Liver (tissue), 9 donors: ENCODE measurements around the gene WDR20. TPM values are rescaled to one million over a fixed set of nuclear protein-coding genes. Genes with fewer than 3 reads are reported as not detected.
"Not testable (repeated sequence)": the region's sequence is repeated elsewhere in the genome, so short reads cannot be mapped to it uniquely, and the experiment has no call there.

ENCODE experiments used
- DNase-seq: peaks from one replicate; pipeline ENCODE4 v3.0.0-alpha.2; 2017; ENCODE audit warnings: low spot score
- H3K27ac ChIP-seq, 2 donors: one replicate each; pipeline ENCODE4 v1.7.0; 2013; ENCODE audit warnings: inconsistent platforms in 2 of 2, low read length in 2 of 2, control low read depth in 1 of 2, low read depth in 1 of 2, mild to moderate bottlenecking in 1 of 2
- H3K27me3 ChIP-seq, 4 donors: one replicate each; pipeline versions ENCODE4 v1.6.1 to v1.7.0; 2013; ENCODE audit warnings: low read length in 3 of 4, inconsistent platforms in 1 of 4, mild to moderate bottlenecking in 1 of 4, moderate library complexity in 1 of 4; ENCODE audit not compliant: control insufficient read depth in 4 of 4, insufficient read depth in 4 of 4
- H3K36me3 ChIP-seq, 4 donors: one replicate each; pipeline versions ENCODE4 v1.6.1 to v1.7.0; 2013; ENCODE audit warnings: low read length in 3 of 4, mild to moderate bottlenecking in 3 of 4, low read depth in 1 of 4, moderate library complexity in 1 of 4; ENCODE audit not compliant: control insufficient read depth in 4 of 4, insufficient read depth in 3 of 4
- H3K4me1 ChIP-seq, 4 donors: one replicate each; pipeline versions ENCODE4 v1.6.1 to v1.7.0; 2013; ENCODE audit warnings: low read length in 3 of 4, mild to moderate bottlenecking in 3 of 4, moderate library complexity in 1 of 4; ENCODE audit not compliant: control insufficient read depth in 4 of 4, insufficient read depth in 4 of 4
- H3K4me3 ChIP-seq, 3 donors: one replicate each; pipeline versions ENCODE4 v1.6.1 to v1.7.0; 2013; ENCODE audit warnings: low read length in 3 of 3, control low read depth in 1 of 3, low read depth in 1 of 3, mild to moderate bottlenecking in 1 of 3
- H3K9ac ChIP-seq, 2 donors: one replicate each; pipeline ENCODE4 v1.7.0; 2013; ENCODE audit warnings: low read length in 2 of 2, mild to moderate bottlenecking in 2 of 2, moderate library complexity in 2 of 2, control low read depth in 1 of 2, low read depth in 1 of 2
- H3K9me3 ChIP-seq, 4 donors: one replicate each; pipeline versions ENCODE4 v1.6.1 to v1.7.0; 2013; ENCODE audit warnings: low read length in 3 of 4; ENCODE audit not compliant: control insufficient read depth in 4 of 4
- CTCF ChIP-seq: fragments of 150-350 bp; IDR thresholded peaks from 2 replicates; pipeline ENCODE4 v1.5.1; 2017; ENCODE audit warnings: improper control_type of control experiment, low read depth, low read length; ENCODE audit not compliant: missing input control
- EGR1 ChIP-seq, 2 donors: IDR thresholded peaks; 2 replicates each; pipeline ENCODE4 v1.6.1; 2016 to 2018; ENCODE audit warnings: antibody characterized with exemption in 2 of 2, low read depth in 2 of 2
- FOXA1 ChIP-seq: IDR thresholded peaks from 2 replicates; pipeline ENCODE4 v1.6.1; 2016; ENCODE audit warnings: antibody characterized with exemption
- FOXA2 ChIP-seq: IDR thresholded peaks from 2 replicates; pipeline ENCODE4 v1.6.1; 2016; ENCODE audit warnings: antibody characterized with exemption
- GABPA ChIP-seq, 2 donors: IDR thresholded peaks in 1 of 2; conservative IDR thresholded peaks in 1 of 2; 2 replicates each; pipeline ENCODE4 v1.6.1; 2016; ENCODE audit warnings: antibody characterized with exemption in 2 of 2, mild to moderate bottlenecking in 1 of 2, moderate library complexity in 1 of 2
- HNF4A ChIP-seq, 2 donors: conservative IDR thresholded peaks; 2 replicates each; pipeline ENCODE4 v1.6.1; 2016; ENCODE audit warnings: antibody characterized with exemption in 2 of 2, mild to moderate bottlenecking in 2 of 2
- RAD21 ChIP-seq, 2 donors: IDR thresholded peaks; 2 replicates each; pipeline ENCODE4 v1.6.1; 2016; ENCODE audit warnings: antibody characterized with exemption in 2 of 2, mild to moderate bottlenecking in 2 of 2
- SP1 ChIP-seq: IDR thresholded peaks from 2 replicates; pipeline ENCODE4 v1.6.1; 2018; ENCODE audit warnings: antibody characterized with exemption, mild to moderate bottlenecking
- WGBS: extraction: QIAGEN DNeasy Blood & Tissue Kit; methylation state at CpG from one replicate; pipeline ENCODE4 v1.1.7; 2013; 5-methylcytosine and 5-hydroxymethylcytosine counted together
- polyA plus RNA-seq, 2 donors: library from polyadenylated mRNA; stranded (reverse) in 1 of 2; unstranded in 1 of 2; fragments of 200-250 nt in 1 of 2; fragments of >200 nt in 1 of 2; fragmentation: Nextera tagmentation in 1 of 2; extraction: Ambion mirVana in 1 of 2; gene quantifications; one replicate each; pipeline versions ENCODE4 v1.2.1 to v1.2.3, GENCODE V29; 2013 to 2015
- total RNA-seq, 2 donors: library from RNA; depleted of rRNA; stranded (reverse); fragments of >200 nt; gene quantifications; one replicate each; pipeline ENCODE4 v1.2.3, GENCODE V29; 2014
- TF ChIP-seq, protein P1 (sequence below): IDR thresholded peaks from 2 replicates; pipeline ENCODE4 v1.6.1; 2016; ENCODE audit warnings: antibody characterized with exemption, mild to moderate bottlenecking
- donor health status: healthy.
- donor health status: healthy.
- donor health status: healthy.
- donor health status: healthy.
- donor health status: healthy.

Gene WDR20
- total and polyA plus RNA-seq, 4 donors, result 6.5 to 18.5 (median 11.0) TPM

DNA sequence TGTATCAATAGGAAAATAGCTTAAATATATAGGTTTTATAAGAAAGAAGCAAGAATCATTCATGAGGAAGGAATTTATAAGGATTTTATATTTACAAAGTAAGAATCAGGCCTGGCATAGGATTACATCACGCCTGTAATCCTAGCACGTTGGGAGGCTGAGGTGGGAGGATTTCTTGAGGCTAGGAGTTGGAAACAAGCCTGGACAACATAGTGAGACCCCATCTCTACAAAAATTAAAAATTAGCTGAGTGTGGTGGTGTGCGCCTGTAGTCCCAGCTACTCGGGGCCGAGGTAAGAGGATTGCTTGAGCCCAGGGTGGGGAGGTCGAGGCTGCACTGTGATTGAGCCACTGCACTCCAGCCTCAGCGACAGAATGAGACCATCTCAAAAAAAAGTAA, 10.4 kb downstream of the WDR20 start:
- no peak for DNase-seq
- TF ChIP-seq CTCF (no peak), SP1 (no peak), RAD21 (IDR thresholded peaks at IDR 0.05) (no peak), FOXA1 (no peak), GABPA (IDR thresholded peaks at IDR 0.05 in 1 of 2, conservative IDR thresholded peaks at IDR 0.05 in 1 of 2) (no peak), HNF4A (conservative IDR thresholded peaks at IDR 0.05) (no peak), FOXA2 (no peak), EGR1 (IDR thresholded peaks at IDR 0.05; ENCODE audit: low read depth in 2 of 2) (no peak)
- TF ChIP-seq, protein P1, sequence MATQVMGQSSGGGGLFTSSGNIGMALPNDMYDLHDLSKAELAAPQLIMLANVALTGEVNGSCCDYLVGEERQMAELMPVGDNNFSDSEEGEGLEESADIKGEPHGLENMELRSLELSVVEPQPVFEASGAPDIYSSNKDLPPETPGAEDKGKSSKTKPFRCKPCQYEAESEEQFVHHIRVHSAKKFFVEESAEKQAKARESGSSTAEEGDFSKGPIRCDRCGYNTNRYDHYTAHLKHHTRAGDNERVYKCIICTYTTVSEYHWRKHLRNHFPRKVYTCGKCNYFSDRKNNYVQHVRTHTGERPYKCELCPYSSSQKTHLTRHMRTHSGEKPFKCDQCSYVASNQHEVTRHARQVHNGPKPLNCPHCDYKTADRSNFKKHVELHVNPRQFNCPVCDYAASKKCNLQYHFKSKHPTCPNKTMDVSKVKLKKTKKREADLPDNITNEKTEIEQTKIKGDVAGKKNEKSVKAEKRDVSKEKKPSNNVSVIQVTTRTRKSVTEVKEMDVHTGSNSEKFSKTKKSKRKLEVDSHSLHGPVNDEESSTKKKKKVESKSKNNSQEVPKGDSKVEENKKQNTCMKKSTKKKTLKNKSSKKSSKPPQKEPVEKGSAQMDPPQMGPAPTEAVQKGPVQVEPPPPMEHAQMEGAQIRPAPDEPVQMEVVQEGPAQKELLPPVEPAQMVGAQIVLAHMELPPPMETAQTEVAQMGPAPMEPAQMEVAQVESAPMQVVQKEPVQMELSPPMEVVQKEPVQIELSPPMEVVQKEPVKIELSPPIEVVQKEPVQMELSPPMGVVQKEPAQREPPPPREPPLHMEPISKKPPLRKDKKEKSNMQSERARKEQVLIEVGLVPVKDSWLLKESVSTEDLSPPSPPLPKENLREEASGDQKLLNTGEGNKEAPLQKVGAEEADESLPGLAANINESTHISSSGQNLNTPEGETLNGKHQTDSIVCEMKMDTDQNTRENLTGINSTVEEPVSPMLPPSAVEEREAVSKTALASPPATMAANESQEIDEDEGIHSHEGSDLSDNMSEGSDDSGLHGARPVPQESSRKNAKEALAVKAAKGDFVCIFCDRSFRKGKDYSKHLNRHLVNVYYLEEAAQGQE, result no peak
- H3K4me1 ChIP-seq, result peaks cover 4 to 9% (median 8%) of the 10 kb centered on the region in 4 donors
- H3K9me3 ChIP-seq, result no peaks in the 10 kb centered on the region
- 95% methylated on average over 7 of the region's 7 CpGs for WGBS
- no peak overlapping the region for H3K4me3 ChIP-seq
- peaks cover 0 to 9% (median 2%) of the 10 kb centered on the region in 4 donors for H3K36me3 ChIP-seq
- H3K27ac ChIP-seq, result no peak overlapping the region
- H3K27me3 ChIP-seq, result no peaks in the 10 kb centered on the region
- no peak overlapping the region for H3K9ac ChIP-seq

DNA sequence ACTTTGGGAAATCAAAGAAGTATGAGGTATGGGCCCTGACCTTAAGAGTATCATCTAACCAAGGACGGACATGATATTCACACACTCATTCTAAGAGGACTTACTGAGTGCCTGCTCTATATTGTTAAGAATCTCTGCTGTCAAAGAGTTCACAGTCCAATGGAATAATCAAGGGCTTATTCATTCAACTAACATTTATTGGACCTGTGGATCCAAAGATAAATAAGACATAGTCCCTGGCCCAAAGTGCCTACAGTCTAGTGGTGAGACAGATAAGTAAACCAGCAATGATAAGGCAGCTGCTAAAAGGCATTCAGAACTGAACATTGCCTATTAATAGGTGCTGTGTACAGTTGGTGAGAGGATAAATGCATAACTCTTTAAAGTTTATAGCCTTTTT, 11.0 kb downstream of the WDR20 start:
- Histone ChIP-seq H3K27me3 (no peaks in the 10 kb centered on the region), H3K4me1 (peaks cover 4 to 11% (median 9%) of the 10 kb centered on the region in 4 donors), H3K4me3 (no peak overlapping the region), H3K27ac (no peak overlapping the region), H3K36me3 (peaks cover 0 to 9% (median 1%) of the 10 kb centered on the region in 4 donors), H3K9me3 (no peaks in the 10 kb centered on the region), H3K9ac (no peak overlapping the region)
- TF ChIP-seq FOXA1 (no peak), HNF4A (conservative IDR thresholded peaks at IDR 0.05) (peak in 1 of 2 donors; percentile 8)
- WGBS, result 96% methylated on average over 1 of the region's 1 CpG
- no peak for DNase-seq

DNA sequence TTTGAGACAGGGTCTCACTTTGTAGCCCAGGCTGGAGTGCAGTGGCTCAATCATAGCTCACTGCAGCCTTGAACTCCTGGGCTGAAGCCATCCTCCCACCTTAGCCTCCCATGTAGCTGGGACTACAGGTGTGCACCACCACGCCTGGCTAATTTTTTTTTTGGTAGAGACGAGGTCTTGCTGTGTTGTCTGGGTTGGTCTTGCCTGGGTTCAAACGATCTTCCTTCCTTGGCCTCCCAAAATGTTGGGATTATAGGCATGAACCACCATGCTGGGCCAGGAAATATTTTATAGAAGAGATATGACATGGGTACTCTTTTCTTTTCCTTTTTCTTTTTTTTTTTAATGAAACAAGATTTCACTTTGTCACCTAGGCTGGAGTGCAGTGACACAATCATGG, 11.7 kb downstream of the WDR20 start:
- not testable (repeated sequence) for H3K4me3 ChIP-seq, H3K36me3 ChIP-seq, DNase-seq, H3K27ac ChIP-seq, H3K9me3 ChIP-seq, H3K27me3 ChIP-seq, H3K9ac ChIP-seq
- peaks cover 4 to 11% (median 9%) of the 10 kb centered on the region in 4 donors for H3K4me1 ChIP-seq
- 95% methylated on average over 3 of the region's 3 CpGs for WGBS
